HUES48 (cell line): Measurements from ENCODE around the gene LYPD4.
A peak's percentile ranks its signal among the peaks of the same experiment; 100 is the strongest.

Experiments used
- H3K27ac ChIP-seq: one replicate; pipeline ENCODE4 v1.7.0; 2013; ENCODE audit warnings: low read depth, low read length, inconsistent platforms
- H3K27me3 ChIP-seq: 2 replicates; pipeline ENCODE4 v1.6.1; 2013; ENCODE audit warnings: mild to moderate bottlenecking, low read length; ENCODE audit not compliant: control insufficient read depth, insufficient read depth
- H3K36me3 ChIP-seq: 2 replicates; pipeline ENCODE4 v1.6.1; 2013; ENCODE audit warnings: low read length; ENCODE audit not compliant: control insufficient read depth, insufficient read depth
- H3K4me1 ChIP-seq: 2 replicates; pipeline ENCODE4 v1.6.1; 2013; ENCODE audit warnings: mild to moderate bottlenecking, low read length; ENCODE audit not compliant: control insufficient read depth, insufficient read depth
- H3K4me3 ChIP-seq: 2 replicates; pipeline ENCODE4 v1.5.1; 2013; ENCODE audit warnings: mild to moderate bottlenecking, low read depth, low read length
- H3K9ac ChIP-seq: 2 replicates; pipeline ENCODE4 v1.6.1; 2013; ENCODE audit warnings: mild to moderate bottlenecking, low read depth, low read length, moderate library complexity
- H3K9me3 ChIP-seq: 2 replicates; pipeline ENCODE4 v1.6.1; 2013; ENCODE audit warnings: low read length; ENCODE audit not compliant: control insufficient read depth, insufficient read depth

The LYPD4 gene

DNA sequence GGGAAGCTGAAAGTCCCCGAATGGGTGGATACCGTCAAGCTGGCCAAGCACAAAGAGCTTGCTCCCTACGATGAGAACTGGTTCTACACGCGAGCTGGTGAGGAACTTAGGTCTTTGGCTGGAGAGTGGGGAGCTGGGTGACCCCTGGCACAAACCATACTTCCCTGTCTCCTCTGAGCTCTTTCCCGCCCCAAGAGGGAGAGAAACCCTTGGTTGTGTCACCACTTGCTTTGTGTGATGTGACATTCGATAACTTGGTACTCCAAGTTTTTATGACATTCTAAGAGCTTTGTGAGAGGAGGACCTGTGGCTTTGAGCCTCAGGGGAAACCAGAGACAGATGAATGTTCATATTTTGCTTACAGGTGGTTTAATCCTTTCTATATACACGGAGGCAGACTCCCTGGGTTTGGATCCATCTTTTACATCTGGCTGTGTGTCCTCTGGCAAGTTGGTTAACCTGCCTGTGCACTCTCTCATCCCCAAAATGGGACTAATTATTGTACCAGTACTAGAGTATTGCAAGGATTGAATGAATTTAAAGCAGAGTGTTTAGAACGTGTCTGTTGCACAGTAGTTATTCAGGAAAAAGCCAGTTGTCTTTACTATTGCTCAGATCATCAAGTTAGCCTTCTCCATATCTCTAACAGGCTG, 16.8 kb upstream of the LYPD4 start:
- Histone ChIP-seq H3K9ac (peak overlapping the region; percentile 99), H3K4me1 (peaks cover 21% of the 10 kb centered on the region), H3K27me3 (no peaks in the 10 kb centered on the region), H3K9me3 (no peaks in the 10 kb centered on the region), H3K36me3 (peaks cover 55% of the 10 kb centered on the region), H3K4me3 (peak overlapping the region; percentile 79), H3K27ac (peak overlapping the region; percentile 92)

DNA sequence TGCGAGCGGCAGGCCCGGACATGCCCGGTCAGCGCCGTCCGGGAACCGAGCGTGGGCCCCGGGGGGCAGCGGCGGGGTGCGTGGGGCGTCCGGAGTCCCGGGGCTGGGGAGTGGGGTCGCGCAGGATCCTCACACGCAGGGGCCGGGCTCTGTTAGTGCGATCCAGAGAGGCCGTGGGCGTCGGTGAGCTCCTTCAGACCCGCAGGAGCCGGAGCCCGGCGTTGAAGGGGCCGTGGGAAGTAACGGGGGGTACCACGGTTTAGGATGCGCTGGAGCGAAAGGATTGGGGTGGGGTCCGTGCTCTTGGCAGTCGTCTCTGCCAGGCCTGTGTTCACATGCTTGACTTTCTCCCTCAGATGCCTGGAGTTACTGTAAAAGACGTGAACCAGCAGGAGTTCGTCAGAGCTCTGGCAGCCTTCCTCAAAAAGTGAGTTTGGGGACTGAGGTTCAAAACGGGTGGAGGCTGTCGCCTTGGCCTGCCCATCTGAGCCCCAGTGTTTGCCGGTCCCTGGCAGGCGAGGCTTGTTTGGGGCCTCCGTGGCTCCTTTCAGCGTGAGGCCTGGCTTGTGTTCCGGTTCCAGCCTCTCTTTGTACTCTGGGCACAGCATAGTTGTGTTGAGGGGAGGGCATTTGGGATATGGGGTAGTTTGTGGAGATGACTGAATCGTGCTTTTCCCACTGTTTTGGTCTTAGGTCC, 16.1 kb upstream of the LYPD4 start:
- H3K36me3 ChIP-seq = peaks cover 51% of the 10 kb centered on the region
- H3K4me3 ChIP-seq = peak overlapping the region; percentile 79
- H3K27ac ChIP-seq = peak overlapping the region; percentile 92
- peak overlapping the region; percentile 99 for H3K9ac ChIP-seq
- no peaks in the 10 kb centered on the region for H3K27me3 ChIP-seq
- no peaks in the 10 kb centered on the region for H3K9me3 ChIP-seq
- peaks cover 21% of the 10 kb centered on the region for H3K4me1 ChIP-seq

- H3K9me3 ChIP-seq = no peaks in the 10 kb centered on the region
- H3K27me3 ChIP-seq = no peaks in the 10 kb centered on the region
- H3K4me3 ChIP-seq = peak within 1 kb of the TSS; percentile 79
- peaks cover 21% of the 10 kb centered on the region for H3K4me1 ChIP-seq
- H3K36me3 ChIP-seq = peaks cover 44% of the 10 kb centered on the region
- H3K9ac ChIP-seq = peak within 1 kb of the TSS; percentile 99
- H3K27ac ChIP-seq = peak within 1 kb of the TSS; percentile 92
Measured at GRCh38 chr19:41859618-41860418, 15.3 kb upstream of the LYPD4 start, which contains the start of gene RPS19. RPS19 (plus strand) TSS chr19:41860255; CDS start chr19:41860775, 520 bp downstream.

- Histone ChIP-seq H3K27me3 (no peaks in the 10 kb centered on the region), H3K4me3 (peak overlapping the region; percentile 30; the same call in 1 of the 2 replicates), H3K36me3 (peaks cover 38% of the 10 kb centered on the region), H3K9ac (no peak overlapping the region), H3K27ac (peak overlapping the region; percentile 24), H3K4me1 (peaks cover 21% of the 10 kb centered on the region), H3K9me3 (no peaks in the 10 kb centered on the region)
Measured at GRCh38 chr19:41859213-41859617, 14.7 kb upstream of the LYPD4 start.

GRCh38 chr19:41853768-41854167, 9.3 kb upstream of the LYPD4 start:
- peaks cover 4% of the 10 kb centered on the region; the same call in 1 of the 2 replicates for H3K4me1 ChIP-seq
- H3K27ac ChIP-seq = no peak overlapping the region
- no peaks in the 10 kb centered on the region; the same call in 1 of the 2 replicates for H3K27me3 ChIP-seq
- no peaks in the 10 kb centered on the region for H3K9me3 ChIP-seq
- no peak overlapping the region for H3K4me3 ChIP-seq
- no peaks in the 10 kb centered on the region for H3K36me3 ChIP-seq
- no peak overlapping the region for H3K9ac ChIP-seq

DNA sequence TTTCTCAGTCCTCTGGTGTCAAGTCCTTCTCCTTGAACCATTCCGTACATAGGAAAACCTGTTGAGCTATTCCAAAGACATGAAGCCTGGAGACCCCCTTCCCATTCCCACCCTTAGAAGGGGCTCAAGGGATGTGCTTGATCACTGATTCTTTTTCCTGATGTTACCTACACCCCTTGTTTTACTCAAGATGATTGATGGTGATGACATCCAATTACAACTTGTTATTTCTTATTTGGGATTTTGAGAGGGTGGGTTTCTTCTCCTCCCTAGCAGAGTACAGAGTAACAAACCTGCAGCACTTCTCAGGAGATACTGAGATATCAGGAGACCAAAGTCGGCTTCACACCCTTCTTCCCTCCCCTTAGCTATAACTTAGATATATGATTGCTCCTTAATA, 8.9 kb upstream of the LYPD4 start:
- Histone ChIP-seq H3K36me3 (no peaks in the 10 kb centered on the region), H3K4me1 (peaks cover 4% of the 10 kb centered on the region; the same call in 1 of the 2 replicates), H3K27ac (no peak overlapping the region), H3K4me3 (no peak overlapping the region), H3K9ac (no peak overlapping the region), H3K9me3 (no peaks in the 10 kb centered on the region), H3K27me3 (no peaks in the 10 kb centered on the region; the same call in 1 of the 2 replicates)

GRCh38 chr19:41851456-41851855, 7.0 kb upstream of the LYPD4 start:
- Histone ChIP-seq H3K4me1 (peaks cover 4% of the 10 kb centered on the region; the same call in 1 of the 2 replicates), H3K9ac (no peak overlapping the region), H3K27me3 (no peaks in the 10 kb centered on the region; the same call in 1 of the 2 replicates), H3K27ac (no peak overlapping the region), H3K9me3 (no peaks in the 10 kb centered on the region), H3K4me3 (no peak overlapping the region), H3K36me3 (no peaks in the 10 kb centered on the region)

DNA sequence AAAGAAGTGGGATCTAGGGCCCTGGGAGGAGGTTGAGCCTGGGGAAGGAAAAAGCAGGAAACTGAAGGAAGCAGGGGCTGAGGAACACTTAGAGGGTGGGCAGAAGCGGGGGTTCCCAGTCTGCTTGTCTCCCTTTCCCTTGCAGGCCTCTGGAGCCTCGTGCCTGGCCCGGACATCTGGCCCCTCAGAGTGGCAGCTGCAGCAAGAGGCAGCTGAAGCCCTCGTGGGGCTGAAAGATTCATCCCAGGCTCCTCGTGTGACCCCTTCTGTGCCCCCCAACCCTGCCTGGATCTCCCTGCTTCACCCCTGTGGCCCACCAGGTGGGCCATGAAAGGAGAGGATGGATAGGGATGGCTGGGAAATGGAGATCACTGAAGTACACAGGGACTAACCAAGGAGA, 5.9 kb upstream of the LYPD4 start:
- Histone ChIP-seq H3K36me3 (no peaks in the 10 kb centered on the region), H3K4me3 (no peak overlapping the region), H3K9me3 (no peaks in the 10 kb centered on the region), H3K27ac (no peak overlapping the region), H3K9ac (no peak overlapping the region), H3K4me1 (peaks cover 4% of the 10 kb centered on the region; the same call in 1 of the 2 replicates), H3K27me3 (no peaks in the 10 kb centered on the region; the same call in 1 of the 2 replicates)

DNA sequence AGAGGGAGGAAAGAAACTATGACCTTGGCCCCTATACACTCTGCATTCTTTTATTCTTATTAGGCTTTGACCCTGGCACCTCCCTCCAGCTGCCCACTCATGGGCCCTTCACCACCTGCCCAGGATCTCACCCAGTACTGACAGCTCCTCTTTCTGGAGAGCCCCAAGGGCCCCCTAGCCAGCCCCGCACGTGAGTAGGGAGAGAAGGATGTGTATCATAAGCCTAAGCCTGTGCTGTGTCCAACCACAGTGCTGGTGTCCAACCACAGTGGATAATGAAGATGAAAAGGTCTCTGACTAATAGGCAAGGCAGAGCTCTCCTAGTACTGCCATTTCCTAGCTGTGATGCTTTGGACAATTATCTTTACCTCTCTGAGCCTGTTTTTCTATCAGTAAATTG, 4.6 kb upstream of the LYPD4 start:
- Histone ChIP-seq H3K9me3 (no peaks in the 10 kb centered on the region), H3K9ac (no peak overlapping the region), H3K36me3 (no peaks in the 10 kb centered on the region), H3K4me1 (peaks cover 4% of the 10 kb centered on the region; the same call in 1 of the 2 replicates), H3K27ac (no peak overlapping the region), H3K27me3 (no peaks in the 10 kb centered on the region; the same call in 1 of the 2 replicates), H3K4me3 (no peak overlapping the region)

- Histone ChIP-seq H3K4me1 (peaks cover 4% of the 10 kb centered on the region; the same call in 1 of the 2 replicates), H3K36me3 (no peaks in the 10 kb centered on the region), H3K27me3 (no peaks in the 10 kb centered on the region; the same call in 1 of the 2 replicates), H3K9ac (no peak overlapping the region), H3K27ac (no peak overlapping the region), H3K4me3 (no peak overlapping the region), H3K9me3 (no peaks in the 10 kb centered on the region)
Measured at GRCh38 chr19:41848666-41849065, 4.2 kb upstream of the LYPD4 start.
